Loucy (cell line): ENCODE data around the gene HS3ST5.

Source experiments
- EZH2phosphoT487 ChIP-seq: fragments of 200-600 bp; IDR thresholded peaks from 2 replicates; pipeline ENCODE4 v1.6.1; 2018; ENCODE audit warnings: antibody characterized with exemption, mild to moderate bottlenecking, moderate library complexity, borderline replicate concordance
- TF ChIP-seq, protein P1 (sequence below): fragments of 200-600 bp; sonication (generic); conservative IDR thresholded peaks from 2 replicates; pipeline ENCODE4 v1.5.1; 2014; ENCODE audit warnings: mild to moderate bottlenecking, antibody characterized with exemption, low read length

DNA sequence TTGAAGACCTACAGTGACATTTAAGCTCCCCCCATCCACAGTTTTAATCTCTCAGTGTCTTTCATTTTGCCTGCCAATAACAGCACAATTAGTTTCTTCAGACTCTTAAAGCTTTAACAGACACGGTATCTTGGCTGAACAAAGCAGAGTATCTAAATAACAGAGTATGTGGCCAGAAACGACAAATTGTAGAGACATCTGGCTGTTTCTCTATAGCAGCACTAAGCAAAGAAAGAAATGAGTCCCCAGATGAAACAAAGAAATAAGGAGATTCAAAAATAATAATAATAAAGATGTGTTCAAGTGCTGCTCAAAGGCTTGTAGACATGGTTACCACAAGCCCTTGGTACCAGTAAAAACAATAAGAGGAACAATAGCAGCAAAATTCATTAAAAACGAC, 274.1 kb downstream of the HS3ST5 start:
- TF ChIP-seq, protein P1, sequence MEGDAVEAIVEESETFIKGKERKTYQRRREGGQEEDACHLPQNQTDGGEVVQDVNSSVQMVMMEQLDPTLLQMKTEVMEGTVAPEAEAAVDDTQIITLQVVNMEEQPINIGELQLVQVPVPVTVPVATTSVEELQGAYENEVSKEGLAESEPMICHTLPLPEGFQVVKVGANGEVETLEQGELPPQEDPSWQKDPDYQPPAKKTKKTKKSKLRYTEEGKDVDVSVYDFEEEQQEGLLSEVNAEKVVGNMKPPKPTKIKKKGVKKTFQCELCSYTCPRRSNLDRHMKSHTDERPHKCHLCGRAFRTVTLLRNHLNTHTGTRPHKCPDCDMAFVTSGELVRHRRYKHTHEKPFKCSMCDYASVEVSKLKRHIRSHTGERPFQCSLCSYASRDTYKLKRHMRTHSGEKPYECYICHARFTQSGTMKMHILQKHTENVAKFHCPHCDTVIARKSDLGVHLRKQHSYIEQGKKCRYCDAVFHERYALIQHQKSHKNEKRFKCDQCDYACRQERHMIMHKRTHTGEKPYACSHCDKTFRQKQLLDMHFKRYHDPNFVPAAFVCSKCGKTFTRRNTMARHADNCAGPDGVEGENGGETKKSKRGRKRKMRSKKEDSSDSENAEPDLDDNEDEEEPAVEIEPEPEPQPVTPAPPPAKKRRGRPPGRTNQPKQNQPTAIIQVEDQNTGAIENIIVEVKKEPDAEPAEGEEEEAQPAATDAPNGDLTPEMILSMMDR = no peak
- no peak for TF ChIP-seq EZH2phosphoT487
